IMR-90 (cell line): ENCODE results near the gene PEAK1. TPM values are rescaled to one million over a fixed set of nuclear protein-coding genes. Genes with fewer than 3 reads are reported as not detected.

Experiments
- ATAC-seq: fragments of 200-7000 bp; cut with Tn5 transposase; 2 replicates; pipeline ENCODE4 v1.9.1; 2020; ENCODE audit warnings: low read depth, mild to moderate bottlenecking, moderate library complexity
- BruUV-seq: library from RNA; stranded (reverse); fragments of 400-500 nt; replicated peaks from 2 replicates; lab custom pipeline; 2021; lab: Mats Ljungman, UMichigan
- CTCF ChIA-PET: fragments of 300-600 bp; formaldehyde crosslinking; extraction: SDS; loops from one replicate; lab custom pipeline; 2021; ENCODE audit warnings: antibody characterized with exemption; lab: Yijun Ruan, JAX
- POLR2A ChIA-PET: fragments of 300-600 bp; sonication (Branson Sonifier 250); formaldehyde crosslinking; loops from one replicate; lab custom pipeline; 2022; ENCODE audit warnings: antibody characterized with exemption; ENCODE audit not compliant: unreplicated experiment; lab: Charles Lee
- DNase-seq: peaks from one replicate; pipeline ENCODE4 v3.0.0; 2013
- H2AFZ ChIP-seq: replicated peaks from 2 replicates; pipeline ENCODE3; 2013; ENCODE audit warnings: low read length, mild to moderate bottlenecking; ENCODE audit not compliant: poor library complexity
- H2AK5ac ChIP-seq: 2 replicates; pipeline ENCODE4 v1.6.1; 2013; ENCODE audit warnings: low read depth, low read length, inconsistent platforms
- H2AK9ac ChIP-seq: replicated peaks from 2 replicates; pipeline ENCODE3; 2013; ENCODE audit warnings: mild to moderate bottlenecking, low read depth, low read length, moderate library complexity; ENCODE audit not compliant: poor library complexity
- H2BK120ac ChIP-seq: 2 replicates; pipeline ENCODE4 v1.6.1; 2013; ENCODE audit warnings: low read depth, low read length, inconsistent platforms
- H2BK15ac ChIP-seq: 3 replicates; pipeline ENCODE4 v1.6.1; 2013; ENCODE audit warnings: low read depth, low read length, inconsistent platforms
- H2BK20ac ChIP-seq: 2 replicates; pipeline ENCODE4 v1.6.1; 2013; ENCODE audit warnings: low read depth, mild to moderate bottlenecking, inconsistent platforms, low read length, moderate library complexity
- H2BK5ac ChIP-seq: 2 replicates; pipeline ENCODE4 v1.6.1; 2013; ENCODE audit warnings: mild to moderate bottlenecking, low read depth, low read length, inconsistent platforms; ENCODE audit not compliant: poor library complexity, severe bottlenecking
- H3K14ac ChIP-seq: replicated peaks from 2 replicates; pipeline ENCODE4 v1.6.1; 2013; ENCODE audit warnings: low read depth, low read length, inconsistent platforms
- H3K18ac ChIP-seq: 2 replicates; pipeline ENCODE4 v1.6.1; 2013; ENCODE audit warnings: low read depth, low read length, control low read depth
- H3K23ac ChIP-seq: 2 replicates; pipeline ENCODE4 v1.6.1; 2013; ENCODE audit warnings: low read depth, low read length, inconsistent platforms
- H3K27ac ChIP-seq: 2 replicates; pipeline ENCODE4 v1.5.1; 2013; ENCODE audit warnings: mild to moderate bottlenecking, control low read depth, low read length; ENCODE audit not compliant: insufficient read depth
- H3K27me3 ChIP-seq: 2 replicates; pipeline ENCODE4 v1.6.1; 2013; ENCODE audit warnings: low read length; ENCODE audit not compliant: control insufficient read depth, insufficient read depth
- H3K36me3 ChIP-seq: 2 replicates; pipeline ENCODE4 v1.6.1; 2013; ENCODE audit warnings: low read length, mixed read lengths; ENCODE audit not compliant: control insufficient read depth, insufficient read depth
- H3K4ac ChIP-seq: 2 replicates; pipeline ENCODE4 v1.6.1; 2013; ENCODE audit warnings: low read depth, low read length, inconsistent platforms
- H3K4me1 ChIP-seq: 2 replicates; pipeline ENCODE4 v1.6.1; 2013; ENCODE audit warnings: low read length, mixed read lengths; ENCODE audit not compliant: control insufficient read depth, insufficient read depth
- H3K4me2 ChIP-seq: 2 replicates; pipeline ENCODE4 v1.6.1; 2013; ENCODE audit warnings: low read depth, mild to moderate bottlenecking, control low read depth, low read length, moderate library complexity
- H3K4me3 ChIP-seq: 2 replicates; pipeline ENCODE4 v1.5.1; 2013; ENCODE audit warnings: low read depth, mild to moderate bottlenecking, control low read depth, low read length, moderate library complexity; ENCODE audit not compliant: insufficient read depth
- H3K56ac ChIP-seq: 2 replicates; pipeline ENCODE4 v1.6.1; 2013; ENCODE audit warnings: low read length, inconsistent platforms; ENCODE audit not compliant: insufficient read depth; ENCODE audit errors: extremely low read depth
- H3K79me1 ChIP-seq, 2 experiments: 2 replicates each; pipeline ENCODE4 v1.6.1; 2013; ENCODE audit warnings: low read length in 2 of 2, inconsistent platforms in 1 of 2, low read depth in 1 of 2
- H3K9ac ChIP-seq: 2 replicates; pipeline ENCODE4 v1.6.1; 2013; ENCODE audit warnings: low read depth, low read length, control low read depth
- H3K9me1 ChIP-seq: 2 replicates; pipeline ENCODE4 v1.6.1; 2013; ENCODE audit warnings: low read length, inconsistent platforms; ENCODE audit not compliant: insufficient read depth
- H3K9me3 ChIP-seq: 2 replicates; pipeline ENCODE4 v1.6.1; 2013; ENCODE audit warnings: low read length; ENCODE audit not compliant: control insufficient read depth, insufficient read depth
- H4K20me1 ChIP-seq: 2 replicates; pipeline ENCODE4 v1.6.1; 2013; ENCODE audit warnings: low read length, inconsistent platforms; ENCODE audit not compliant: insufficient read depth
- H4K5ac ChIP-seq: 2 replicates; pipeline ENCODE4 v1.6.1; 2013; ENCODE audit warnings: mild to moderate bottlenecking, low read depth, low read length, control low read depth
- H4K8ac ChIP-seq, 2 experiments: 2 replicates each; pipeline ENCODE4 v1.6.1; 2013; ENCODE audit warnings: low read depth in 2 of 2, low read length in 2 of 2, control low read depth in 1 of 2, inconsistent platforms in 1 of 2
- H4K91ac ChIP-seq: 2 replicates; pipeline ENCODE4 v1.6.1; 2013; ENCODE audit warnings: low read depth, low read length, inconsistent platforms; ENCODE audit not compliant: insufficient read depth
- BHLHE40 ChIP-seq: fragments of 150-350 bp; IDR thresholded peaks from 2 replicates; pipeline ENCODE4 v1.6.1; 2016; ENCODE audit warnings: mild to moderate bottlenecking, low read depth, low read length
- CEBPB ChIP-seq: IDR thresholded peaks from 2 replicates; pipeline ENCODE4 v1.6.1; 2012; ENCODE audit warnings: low read depth, low read length, improper control_type of control experiment
- WGBS, 2 experiments: methylation state at CpG; one replicate each; pipeline versions ENCODE4 v1.1.5 to v1.1.7; 2013; ENCODE audit warnings: missing lambda C conversion rate in 2 of 2; ENCODE audit not compliant: insufficient read length in 1 of 2; ENCODE audit errors: extremely low coverage in 2 of 2; 5-methylcytosine and 5-hydroxymethylcytosine counted together
- dilution Hi-C: fragments of 300-500 bp; cut with HindIII; formaldehyde crosslinking; loops from one replicate; pipeline ENCODE4 v1.14.3; 2018; ENCODE audit warnings: low sequenced_read_pairs; ENCODE audit not compliant: unreplicated experiment
- in situ Hi-C: fragments of 300-500 bp; cut with MboI; formaldehyde crosslinking; loops from 3 replicates; pipeline ENCODE4 v1.14.3; 2019; ENCODE audit warnings: low sequenced_read_pairs, inconsistent platforms, mixed read lengths
- intact Hi-C: fragments of 100-400 bp; cut with micrococcal nuclease; formaldehyde crosslinking; loops from 2 replicates; pipeline ENCODE4 v1.10.0; 2022
- polyA plus RNA-seq, 3 experiments: library from polyadenylated mRNA; depleted of rRNA; stranded (reverse); fragments of >200 nt; gene quantifications; 2 replicates each; pipeline ENCODE4 v1.2.3, GENCODE V29; 2012; ENCODE audit warnings: low replicate concordance in 1 of 3
- total RNA-seq: library from RNA; depleted of rRNA; stranded (reverse); fragments of >200 nt; gene quantifications from 2 replicates; pipeline ENCODE4 v1.2.3, GENCODE V29; 2012

The PEAK1 gene
- total and polyA plus RNA-seq, 2 of the 4 experiments (the other 2 are of a cell fraction): 21.5 to 43.9 TPM

DNA sequence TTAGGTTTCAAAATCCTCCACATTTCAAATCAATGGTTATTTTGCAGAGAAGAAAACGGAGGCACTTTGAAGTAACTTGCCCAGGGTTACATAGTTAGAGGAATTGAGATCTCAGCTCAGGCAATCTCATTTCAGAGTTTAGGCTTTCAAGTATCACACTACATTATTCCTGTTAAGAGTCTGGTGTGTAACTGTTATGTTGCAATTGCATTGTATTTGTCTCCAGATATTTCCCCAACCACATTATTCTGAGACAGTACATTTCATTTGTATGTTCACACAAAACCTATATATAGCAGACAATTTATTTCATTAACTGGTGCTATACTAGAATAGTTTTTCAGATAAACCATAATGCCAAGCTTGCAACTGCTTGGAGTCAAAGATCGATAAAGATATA lies 194.8 kb downstream of the PEAK1 start:
- POLR2A ChIA-PET: no interaction called here
- in situ Hi-C loops: no loop called here

More for the DNA sequence above, 194.8 kb downstream of the PEAK1 start:
- no peak overlapping the region for H4K91ac ChIP-seq
- CTCF ChIA-PET: no interaction called here
- H3K4me3 ChIP-seq: no peak overlapping the region
- DNase-seq: peak; percentile 22
- peaks cover 6% of the 10 kb centered on the region; the same call in 1 of the 2 replicates for H4K20me1 ChIP-seq
- H2AFZ ChIP-seq: no peak overlapping the region
- no peak overlapping the region for H3K18ac ChIP-seq
- intact Hi-C loops: no loop called here
- no peak overlapping the region for H2AK9ac ChIP-seq
- dilution Hi-C loops: no loop called here
- no peak for ATAC-seq
- TF ChIP-seq CEBPB: peak; percentile 55
- no peak for TF ChIP-seq BHLHE40
- H3K9me3 ChIP-seq: no peaks in the 10 kb centered on the region
- H4K8ac ChIP-seq: no peak overlapping the region
- H3K79me1 ChIP-seq: peaks cover 12 to 45% of the 10 kb centered on the region in 2 experiments
- no peak overlapping the region for H2BK5ac ChIP-seq
- BruUV-seq: no TSS peak
- no CpG with 5 or more reads among the region's 2 CpGs for WGBS, 2 experiments
- peak overlapping the region; percentile 7; the same call in 1 of the 2 replicates for H3K14ac ChIP-seq
- H3K27me3 ChIP-seq: no peaks in the 10 kb centered on the region
- H3K23ac ChIP-seq: no peak overlapping the region; the same call in 1 of the 2 replicates
- H3K56ac ChIP-seq: no peak overlapping the region
- no peak overlapping the region for H3K4me2 ChIP-seq
- no peak overlapping the region; the same call in 1 of the 2 replicates for H3K27ac ChIP-seq
- H3K9me1 ChIP-seq: no peaks in the 10 kb centered on the region; the same call in 1 of the 2 replicates
- no peaks in the 10 kb centered on the region for H3K36me3 ChIP-seq
- H2BK20ac ChIP-seq: no peak overlapping the region
- H3K9ac ChIP-seq: no peak overlapping the region
- no peak overlapping the region for H2BK120ac ChIP-seq
- no peak overlapping the region for H3K4ac ChIP-seq
- no peak overlapping the region for H4K5ac ChIP-seq
- H2AK5ac ChIP-seq: no peak overlapping the region
- no peak overlapping the region for H2BK15ac ChIP-seq
- peaks cover 8% of the 10 kb centered on the region; the same call in 1 of the 2 replicates for H3K4me1 ChIP-seq
